HCT116 (cell line): ENCODE measurements around the gene NNAT. TPM values are rescaled to one million over a fixed set of nuclear protein-coding genes. Genes with fewer than 3 reads are reported as not detected.

Experiments
- ATAC-seq: fragments of 200-7000 bp; cut with Tn5 transposase; 2 replicates; pipeline ENCODE4 v1.9.1; 2020; ENCODE audit warnings: mild to moderate bottlenecking, moderate library complexity
- BruUV-seq: library from RNA; stranded (reverse); fragments of 400-500 nt; replicated peaks from 2 replicates; lab custom pipeline; 2021; lab: Mats Ljungman, UMichigan
- CTCF ChIA-PET: fragments of 300-600 bp; sonication (Branson Sonifier 250); formaldehyde crosslinking; loops from one replicate; lab custom pipeline; 2021; ENCODE audit warnings: antibody characterized with exemption; lab: Charles Lee
- POLR2A ChIA-PET: fragments of 300-600, 350-600 bp; sonication (Branson Sonifier 250); formaldehyde crosslinking; loops from one replicate; lab custom pipeline; 2021; ENCODE audit warnings: antibody characterized with exemption; lab: Charles Lee
- RAD21 ChIA-PET, 2 experiments: fragments of 300-600 bp; sonication (Branson Sonifier 250); formaldehyde crosslinking; loops; one replicate each; lab custom pipeline; 2023; ENCODE audit warnings: low total read pairs in 2 of 2; ENCODE audit not compliant: uncharacterized antibody in 2 of 2, unreplicated experiment in 2 of 2, low non-redundant PET in 1 of 2; lab: Charles Lee
- DNase-seq: peaks from one replicate; pipeline ENCODE4 v3.0.0-alpha.2; 2010; ENCODE audit warnings: low read depth, low spot score
- H2AFZ ChIP-seq: fragments of 200-600 bp; shearing (Covaris generic), sonication (generic); 2 replicates; pipeline ENCODE4 v1.6.1; 2017; ENCODE audit warnings: low read depth, mixed run types, mixed read lengths, antibody characterized with exemption, low read length; ENCODE audit not compliant: poor library complexity, severe bottlenecking
- H3K27ac ChIP-seq: 2 replicates; pipeline ENCODE4 v1.5.1; 2012; ENCODE audit warnings: low read depth, low read length
- H3K27me3 ChIP-seq: fragments of 200-600 bp; sonication (generic); 2 replicates; pipeline ENCODE4 v1.6.1; 2016; ENCODE audit warnings: mixed run types, low read length, mixed read lengths; ENCODE audit not compliant: insufficient read depth
- H3K36me3 ChIP-seq, 2 experiments: fragments of 200-500 bp in 1 of 2; fragments of 200-600 bp in 1 of 2; sonication (Bioruptor generic) in 1 of 2; sonication (generic) in 1 of 2; 2 replicates each; pipeline versions ENCODE4 v1.5.1 to v1.6.1; 2014 to 2016; ENCODE audit warnings: low read length in 2 of 2, inconsistent platforms in 1 of 2, mixed read lengths in 1 of 2, mixed run types in 1 of 2; ENCODE audit not compliant: insufficient read depth in 2 of 2, control insufficient read depth in 1 of 2
- H3K4me1 ChIP-seq, 2 experiments: fragments of 200-600 bp in 1 of 2; sonication (generic) in 1 of 2; 2 replicates each; pipeline versions ENCODE4 v1.5.1 to v1.6.1; 2012 to 2017; ENCODE audit warnings: low read length in 2 of 2, inconsistent platforms in 1 of 2, mild to moderate bottlenecking in 1 of 2, mixed read lengths in 1 of 2, mixed run types in 1 of 2, moderate library complexity in 1 of 2; ENCODE audit not compliant: insufficient read depth in 2 of 2, control insufficient read depth in 1 of 2
- H3K4me2 ChIP-seq: fragments of 200-600 bp; sonication (generic); 2 replicates; pipeline ENCODE4 v1.6.1; 2017; ENCODE audit warnings: mixed run types, low read length, mixed read lengths
- H3K4me3 ChIP-seq, 2 experiments: fragments of 200-600 bp in 1 of 2; sonication (generic) in 1 of 2; replicated peaks in 1 of 2; 2 replicates each; pipeline ENCODE4 v1.5.1; 2011 to 2016; ENCODE audit warnings: low read length in 2 of 2, control low read depth in 1 of 2, low read depth in 1 of 2, mild to moderate bottlenecking in 1 of 2, mixed read lengths in 1 of 2, mixed run types in 1 of 2
- H3K79me2 ChIP-seq: fragments of 200-600 bp; sonication (generic); 2 replicates; pipeline ENCODE4 v1.6.1; 2017; ENCODE audit warnings: mild to moderate bottlenecking, mixed run types, low read length, moderate library complexity, mixed read lengths; ENCODE audit not compliant: insufficient read depth
- H3K9ac ChIP-seq: fragments of 200-600 bp; sonication (generic); 2 replicates; pipeline ENCODE4 v1.6.1; 2016; ENCODE audit warnings: low read length, mixed read lengths
- H3K9me2 ChIP-seq: fragments of 200-600 bp; sonication (generic), shearing (Covaris generic); 2 replicates; pipeline ENCODE4 v1.6.1; 2017; ENCODE audit warnings: mixed run types, mild to moderate bottlenecking, moderate library complexity; ENCODE audit not compliant: insufficient read depth
- H3K9me3 ChIP-seq, 2 experiments: fragments of 200-500 bp in 1 of 2; fragments of 200-600 bp in 1 of 2; sonication (Bioruptor generic) in 1 of 2; sonication (generic) in 1 of 2; 2 replicates each; pipeline ENCODE4 v1.6.1; 2014 to 2017; ENCODE audit warnings: low read length in 2 of 2, mixed read lengths in 2 of 2, inconsistent platforms in 1 of 2, low read depth in 1 of 2, mild to moderate bottlenecking in 1 of 2, mixed run types in 1 of 2, moderate library complexity in 1 of 2; ENCODE audit not compliant: control insufficient read depth in 1 of 2, insufficient read depth in 1 of 2
- H4K20me1 ChIP-seq: fragments of 200-600 bp; sonication (generic), shearing (Covaris generic); 2 replicates; pipeline ENCODE4 v1.6.1; 2017; ENCODE audit warnings: mixed run types, mild to moderate bottlenecking, moderate library complexity; ENCODE audit not compliant: insufficient read depth
- EGR1 ChIP-seq: IDR thresholded peaks from 2 replicates; pipeline ENCODE4 v1.6.1; 2012; ENCODE audit warnings: low read depth
- POLR2AphosphoS5 ChIP-seq: IDR thresholded peaks from 2 replicates; pipeline ENCODE4 v1.6.1; 2011; ENCODE audit warnings: mild to moderate bottlenecking, low read depth, low read length, moderate library complexity
- RAD21 ChIP-seq: IDR thresholded peaks from 2 replicates; pipeline ENCODE4 v1.6.1; 2012; ENCODE audit warnings: low read depth, mild to moderate bottlenecking
- SP1 ChIP-seq: IDR thresholded peaks from 2 replicates; pipeline ENCODE4 v1.6.1; 2012; ENCODE audit warnings: low read depth
- SRF ChIP-seq: IDR thresholded peaks from 2 replicates; pipeline ENCODE4 v1.6.1; 2012; ENCODE audit warnings: low read depth
- ZFX ChIP-seq: fragments of 450-650 bp; IDR thresholded peaks from 2 replicates; pipeline ENCODE4 v1.6.1; 2017
- intact Hi-C: fragments of 100-400 bp; cut with micrococcal nuclease; formaldehyde crosslinking; loops from 2 replicates; pipeline ENCODE4 v1.10.0; 2022
- total RNA-seq: library from RNA; stranded (reverse); gene quantifications from one replicate; pipeline ENCODE4 v1.2.1, GENCODE V29; 2021; ENCODE audit not compliant: unreplicated experiment
- TF ChIP-seq, protein P1 (sequence below): IDR thresholded peaks from 2 replicates; pipeline ENCODE4 v1.6.1; 2011; ENCODE audit warnings: mild to moderate bottlenecking, low read length, moderate library complexity; ENCODE audit not compliant: insufficient replicate concordance; ENCODE audit errors: extremely low read depth
- TF ChIP-seq, protein P2 (sequence below), 3 experiments: fragments of 200-600 bp in 1 of 3; sonication (generic) in 1 of 3; IDR thresholded peaks in 2 of 3; conservative IDR thresholded peaks in 1 of 3; 2 replicates each; pipeline ENCODE4 v1.5.1; 2012 to 2017; ENCODE audit warnings: low read depth in 2 of 3, low read length in 2 of 3, antibody characterized with exemption in 1 of 3, borderline replicate concordance in 1 of 3, control low read depth in 1 of 3, mild to moderate bottlenecking in 1 of 3, mixed read lengths in 1 of 3, mixed run types in 1 of 3, moderate library complexity in 1 of 3; ENCODE audit not compliant: insufficient read depth in 1 of 3

NNAT gene
- total RNA-seq, 1 experiment from 2014 or later, result not detected

DNA sequence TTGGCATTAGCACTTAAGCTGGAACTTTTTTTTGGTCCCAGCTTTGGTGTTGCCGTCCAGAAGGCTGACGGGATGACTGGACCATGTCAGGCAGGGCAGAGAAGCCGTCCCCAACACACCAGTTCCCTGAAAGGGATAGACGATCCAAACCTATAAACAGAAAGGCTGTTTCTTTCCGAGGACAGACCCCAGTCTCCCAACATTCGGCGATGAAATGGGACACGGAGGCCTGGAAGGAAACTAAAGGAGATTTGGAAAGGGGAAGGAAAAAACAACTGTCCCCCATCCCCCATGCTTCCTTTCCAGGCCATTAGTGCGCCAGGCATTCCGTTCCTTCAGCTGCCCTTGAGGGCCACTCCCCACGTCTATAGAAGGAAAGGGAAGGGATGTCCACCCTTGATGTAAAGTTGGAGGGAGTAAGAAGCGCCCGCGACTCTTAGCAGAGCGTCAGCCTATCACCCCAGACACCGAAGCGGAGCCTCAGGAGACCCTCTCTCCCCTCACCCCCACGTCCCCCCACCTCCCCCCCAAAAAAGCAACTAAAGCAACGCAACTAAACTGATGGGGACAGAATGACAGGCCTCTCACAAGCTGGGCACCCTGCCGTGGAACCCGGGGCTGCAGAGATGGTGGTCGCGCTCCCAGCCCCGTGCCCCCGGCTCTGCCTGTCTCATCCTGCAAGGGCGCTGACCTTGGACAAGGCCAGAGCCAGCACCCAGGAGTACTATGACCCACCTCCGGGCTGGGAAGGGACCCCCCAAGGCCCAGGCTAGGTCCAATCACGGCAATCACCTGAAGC is 6.0 kb downstream of the NNAT start:
- intact Hi-C loops, result no loop called here

More for the DNA sequence above, 6.0 kb downstream of the NNAT start:
- ChIA-PET POLR2A (no interaction called here), CTCF (interaction anchor here (0.6 kb wide), 1 partner anchor 28 kb away, joined by 3 read pairs; no protein-coding TSS in a partner anchor), RAD21 (no interaction called here)
- TF ChIP-seq RAD21 (no peak), SRF (no peak), EGR1 (no peak), ZFX (no peak), SP1 (no peak), POLR2AphosphoS5 (no peak)
- TF ChIP-seq, protein P1, sequence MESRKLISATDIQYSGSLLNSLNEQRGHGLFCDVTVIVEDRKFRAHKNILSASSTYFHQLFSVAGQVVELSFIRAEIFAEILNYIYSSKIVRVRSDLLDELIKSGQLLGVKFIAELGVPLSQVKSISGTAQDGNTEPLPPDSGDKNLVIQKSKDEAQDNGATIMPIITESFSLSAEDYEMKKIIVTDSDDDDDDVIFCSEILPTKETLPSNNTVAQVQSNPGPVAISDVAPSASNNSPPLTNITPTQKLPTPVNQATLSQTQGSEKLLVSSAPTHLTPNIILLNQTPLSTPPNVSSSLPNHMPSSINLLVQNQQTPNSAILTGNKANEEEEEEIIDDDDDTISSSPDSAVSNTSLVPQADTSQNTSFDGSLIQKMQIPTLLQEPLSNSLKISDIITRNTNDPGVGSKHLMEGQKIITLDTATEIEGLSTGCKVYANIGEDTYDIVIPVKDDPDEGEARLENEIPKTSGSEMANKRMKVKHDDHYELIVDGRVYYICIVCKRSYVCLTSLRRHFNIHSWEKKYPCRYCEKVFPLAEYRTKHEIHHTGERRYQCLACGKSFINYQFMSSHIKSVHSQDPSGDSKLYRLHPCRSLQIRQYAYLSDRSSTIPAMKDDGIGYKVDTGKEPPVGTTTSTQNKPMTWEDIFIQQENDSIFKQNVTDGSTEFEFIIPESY, result no peak
- TF ChIP-seq, protein P2, sequence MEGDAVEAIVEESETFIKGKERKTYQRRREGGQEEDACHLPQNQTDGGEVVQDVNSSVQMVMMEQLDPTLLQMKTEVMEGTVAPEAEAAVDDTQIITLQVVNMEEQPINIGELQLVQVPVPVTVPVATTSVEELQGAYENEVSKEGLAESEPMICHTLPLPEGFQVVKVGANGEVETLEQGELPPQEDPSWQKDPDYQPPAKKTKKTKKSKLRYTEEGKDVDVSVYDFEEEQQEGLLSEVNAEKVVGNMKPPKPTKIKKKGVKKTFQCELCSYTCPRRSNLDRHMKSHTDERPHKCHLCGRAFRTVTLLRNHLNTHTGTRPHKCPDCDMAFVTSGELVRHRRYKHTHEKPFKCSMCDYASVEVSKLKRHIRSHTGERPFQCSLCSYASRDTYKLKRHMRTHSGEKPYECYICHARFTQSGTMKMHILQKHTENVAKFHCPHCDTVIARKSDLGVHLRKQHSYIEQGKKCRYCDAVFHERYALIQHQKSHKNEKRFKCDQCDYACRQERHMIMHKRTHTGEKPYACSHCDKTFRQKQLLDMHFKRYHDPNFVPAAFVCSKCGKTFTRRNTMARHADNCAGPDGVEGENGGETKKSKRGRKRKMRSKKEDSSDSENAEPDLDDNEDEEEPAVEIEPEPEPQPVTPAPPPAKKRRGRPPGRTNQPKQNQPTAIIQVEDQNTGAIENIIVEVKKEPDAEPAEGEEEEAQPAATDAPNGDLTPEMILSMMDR (IDR thresholded peaks at IDR 0.05 in 2 of 3, conservative IDR thresholded peaks at IDR 0.05 in 1 of 3; ENCODE audit: borderline replicate concordance in 1 of 3, insufficient read depth in 1 of 3, low read depth in 2 of 3, low read length in 2 of 3), result no peak
- no peaks in the 10 kb centered on the region for H3K9me2 ChIP-seq
- no peaks in the 10 kb centered on the region for H4K20me1 ChIP-seq
- no peak overlapping the region for H2AFZ ChIP-seq
- BruUV-seq, result TSS peak; percentile 73
- peak overlapping the region; percentile 94 for H3K27ac ChIP-seq
- ATAC-seq (no peak), DNase-seq (no peak)
- peak overlapping the region; percentile 85 to 97 for H3K4me3 ChIP-seq
- peak overlapping the region; percentile 95 for H3K4me2 ChIP-seq
- H3K4me1 ChIP-seq, result peaks cover 28 to 51% of the 10 kb centered on the region in 2 experiments
- H3K9me3 ChIP-seq, result no peaks in the 10 kb centered on the region
- peak overlapping the region; percentile 86 for H3K9ac ChIP-seq
- no peaks in the 10 kb centered on the region for H3K27me3 ChIP-seq
- peaks cover 54% of the 10 kb centered on the region for H3K79me2 ChIP-seq
- no peaks in the 10 kb centered on the region for H3K36me3 ChIP-seq
